Keratinocyte (primary cell): ENCODE data around the gene MBNL2.

ENCODE experiments used
- EZH2 ChIP-seq: IDR thresholded peaks from one replicate; pipeline ENCODE4 v1.6.1; 2012; ENCODE audit warnings: inconsistent platforms, mild to moderate bottlenecking, low read length, moderate library complexity
- TF ChIP-seq, protein P1 (sequence below), 3 experiments: IDR thresholded peaks in 1 of 3; conservative IDR thresholded peaks in 1 of 3; optimal IDR thresholded peaks in 1 of 3; 2 replicates in 2 of 3; 3 replicates in 1 of 3; pipeline versions ENCODE3 to v1.5.1; 2011; ENCODE audit warnings: low read length in 3 of 3, mild to moderate bottlenecking in 3 of 3, moderate library complexity in 2 of 3, control low read depth in 1 of 3, inconsistent platforms in 1 of 3; ENCODE audit not compliant: insufficient read depth in 2 of 3; ENCODE audit errors: extremely low read depth in 1 of 3

DNA sequence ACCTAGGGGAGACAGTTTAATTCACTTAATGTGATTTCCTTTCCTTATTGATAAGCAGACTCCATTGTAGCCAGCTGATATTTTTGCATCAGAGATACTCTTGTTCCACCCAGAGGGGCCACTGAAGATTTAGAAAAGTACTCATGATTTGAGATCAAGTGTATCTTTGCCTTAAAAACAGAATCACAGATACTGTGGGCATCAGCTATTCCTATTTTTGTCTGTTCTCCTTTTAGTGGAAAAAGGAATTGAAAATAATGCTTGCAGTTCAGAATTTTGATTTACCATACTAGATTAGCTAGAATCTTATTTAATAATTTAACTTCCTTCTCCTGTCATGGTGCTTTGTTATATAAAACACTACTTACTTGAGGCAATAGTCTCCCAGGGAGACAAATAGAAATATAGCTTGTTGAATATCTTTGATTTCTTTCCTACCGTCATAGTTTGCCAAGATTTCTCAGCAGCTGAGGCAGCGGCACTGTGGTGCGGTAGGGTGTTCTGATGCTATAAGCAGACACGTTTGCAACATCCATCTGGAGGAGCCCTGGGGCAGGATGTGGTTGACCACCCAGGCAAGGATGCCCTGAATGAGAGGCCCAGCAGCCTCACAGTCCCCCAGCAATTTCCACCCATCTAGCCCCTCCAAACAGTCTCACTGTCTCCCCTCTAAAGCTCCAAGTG lies 164.8 kb downstream of the MBNL2 start:
- TF ChIP-seq, protein P1, sequence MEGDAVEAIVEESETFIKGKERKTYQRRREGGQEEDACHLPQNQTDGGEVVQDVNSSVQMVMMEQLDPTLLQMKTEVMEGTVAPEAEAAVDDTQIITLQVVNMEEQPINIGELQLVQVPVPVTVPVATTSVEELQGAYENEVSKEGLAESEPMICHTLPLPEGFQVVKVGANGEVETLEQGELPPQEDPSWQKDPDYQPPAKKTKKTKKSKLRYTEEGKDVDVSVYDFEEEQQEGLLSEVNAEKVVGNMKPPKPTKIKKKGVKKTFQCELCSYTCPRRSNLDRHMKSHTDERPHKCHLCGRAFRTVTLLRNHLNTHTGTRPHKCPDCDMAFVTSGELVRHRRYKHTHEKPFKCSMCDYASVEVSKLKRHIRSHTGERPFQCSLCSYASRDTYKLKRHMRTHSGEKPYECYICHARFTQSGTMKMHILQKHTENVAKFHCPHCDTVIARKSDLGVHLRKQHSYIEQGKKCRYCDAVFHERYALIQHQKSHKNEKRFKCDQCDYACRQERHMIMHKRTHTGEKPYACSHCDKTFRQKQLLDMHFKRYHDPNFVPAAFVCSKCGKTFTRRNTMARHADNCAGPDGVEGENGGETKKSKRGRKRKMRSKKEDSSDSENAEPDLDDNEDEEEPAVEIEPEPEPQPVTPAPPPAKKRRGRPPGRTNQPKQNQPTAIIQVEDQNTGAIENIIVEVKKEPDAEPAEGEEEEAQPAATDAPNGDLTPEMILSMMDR (optimal IDR thresholded peaks at IDR 0.05 in 1 of 3, IDR thresholded peaks at IDR 0.05 in 1 of 3, conservative IDR thresholded peaks at IDR 0.05 in 1 of 3; ENCODE audit: extremely low read depth in 1 of 3, insufficient read depth in 2 of 3, low read length in 3 of 3), result no peak
- no peak for TF ChIP-seq EZH2
